GM20000 (cell line): ENCODE results near the gene OPTN.
A peak's percentile ranks its signal among the peaks of the same experiment; 100 is the strongest.

Source experiments
- DNase-seq: peaks from one replicate; pipeline ENCODE4 v3.0.0; 2012; ENCODE audit warnings: low spot score
- TF ChIP-seq, protein P1 (sequence below): IDR thresholded peaks from 2 replicates; pipeline ENCODE4 v1.5.1; 2012; ENCODE audit warnings: mild to moderate bottlenecking, control low read depth; ENCODE audit errors: extremely low read depth, missing control alignments

The OPTN gene

DNA sequence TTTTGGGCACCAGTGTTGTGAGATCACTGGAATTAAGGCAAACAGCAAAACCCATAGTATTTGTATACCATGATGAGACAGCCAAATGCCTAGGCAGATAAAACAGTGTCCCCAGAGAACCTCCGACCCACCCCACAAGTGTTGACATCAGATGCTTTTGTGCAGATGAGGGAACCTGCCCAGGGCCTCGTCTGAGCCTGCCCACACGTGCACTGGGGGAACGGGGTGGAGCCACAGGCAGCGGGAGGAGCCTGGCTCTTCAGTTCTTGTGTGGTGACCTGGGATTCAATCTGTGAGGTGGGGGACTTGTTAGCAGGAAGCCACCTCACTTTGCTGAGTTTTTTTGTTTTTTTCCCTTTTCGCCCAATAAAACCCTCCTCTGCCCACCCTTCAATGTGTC, 33.4 kb upstream of the OPTN start:
- DNase-seq = no peak
- TF ChIP-seq, protein P1, sequence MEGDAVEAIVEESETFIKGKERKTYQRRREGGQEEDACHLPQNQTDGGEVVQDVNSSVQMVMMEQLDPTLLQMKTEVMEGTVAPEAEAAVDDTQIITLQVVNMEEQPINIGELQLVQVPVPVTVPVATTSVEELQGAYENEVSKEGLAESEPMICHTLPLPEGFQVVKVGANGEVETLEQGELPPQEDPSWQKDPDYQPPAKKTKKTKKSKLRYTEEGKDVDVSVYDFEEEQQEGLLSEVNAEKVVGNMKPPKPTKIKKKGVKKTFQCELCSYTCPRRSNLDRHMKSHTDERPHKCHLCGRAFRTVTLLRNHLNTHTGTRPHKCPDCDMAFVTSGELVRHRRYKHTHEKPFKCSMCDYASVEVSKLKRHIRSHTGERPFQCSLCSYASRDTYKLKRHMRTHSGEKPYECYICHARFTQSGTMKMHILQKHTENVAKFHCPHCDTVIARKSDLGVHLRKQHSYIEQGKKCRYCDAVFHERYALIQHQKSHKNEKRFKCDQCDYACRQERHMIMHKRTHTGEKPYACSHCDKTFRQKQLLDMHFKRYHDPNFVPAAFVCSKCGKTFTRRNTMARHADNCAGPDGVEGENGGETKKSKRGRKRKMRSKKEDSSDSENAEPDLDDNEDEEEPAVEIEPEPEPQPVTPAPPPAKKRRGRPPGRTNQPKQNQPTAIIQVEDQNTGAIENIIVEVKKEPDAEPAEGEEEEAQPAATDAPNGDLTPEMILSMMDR = no peak

DNA sequence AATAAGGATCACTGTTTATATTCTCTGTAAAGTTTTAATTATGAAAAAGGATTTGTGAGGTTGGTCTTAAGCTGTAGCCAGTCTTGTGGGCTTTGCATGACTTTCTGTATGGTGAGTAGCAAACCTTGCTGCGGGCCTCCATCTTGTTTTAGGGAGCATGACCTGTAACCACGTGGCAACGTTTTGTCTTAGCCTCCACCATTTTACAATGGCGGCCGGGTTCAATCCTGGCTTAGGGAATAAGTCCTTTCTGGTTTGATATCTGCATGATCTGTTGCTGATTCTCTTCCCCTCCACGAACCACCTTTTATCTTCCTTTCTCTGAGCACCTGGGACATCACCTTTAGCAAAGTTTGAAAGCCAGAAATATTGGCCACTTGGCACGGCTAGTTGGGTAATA, 32.5 kb upstream of the OPTN start:
- DNase-seq = no peak
- TF ChIP-seq, protein P1 = no peak

DNA sequence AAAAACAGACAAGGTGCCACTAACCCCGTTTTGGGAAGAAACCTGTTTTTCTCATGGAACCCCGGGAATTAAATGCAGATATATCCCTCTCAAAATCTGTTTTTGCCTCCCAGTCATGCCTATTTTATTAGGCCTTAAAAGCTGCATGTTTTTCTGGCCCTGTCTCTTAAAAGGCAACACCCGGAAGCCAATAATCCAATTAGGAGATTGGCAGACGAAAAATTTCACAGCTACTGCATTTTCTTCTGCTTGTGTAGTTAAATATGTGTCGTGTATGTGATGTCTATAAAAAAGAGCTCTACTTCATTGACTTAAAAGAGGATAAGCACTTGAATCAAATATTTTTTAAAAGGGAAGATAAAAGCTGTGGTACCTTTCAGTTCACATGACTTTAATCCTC, 31.9 kb upstream of the OPTN start:
- TF ChIP-seq, protein P1 = no peak
- DNase-seq = no peak

DNA sequence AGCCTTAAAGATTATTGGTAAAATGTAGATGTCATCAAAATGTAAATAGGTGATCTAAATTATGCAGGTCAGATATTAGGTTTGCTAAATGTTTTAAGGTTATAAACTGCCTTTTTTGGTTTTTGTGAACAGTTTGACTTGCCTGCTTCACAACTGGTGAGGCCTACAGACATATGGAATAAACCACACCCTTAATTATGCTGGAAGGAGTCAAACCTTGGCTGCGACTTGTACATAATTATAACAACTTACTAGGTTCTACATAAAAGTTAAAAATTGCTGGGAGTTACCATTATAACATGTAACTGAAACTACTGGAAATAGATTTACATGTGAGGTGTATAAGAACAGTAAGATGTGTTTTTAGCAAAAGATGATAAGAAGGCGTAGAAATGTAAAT, 31.5 kb upstream of the OPTN start:
- DNase-seq = no peak
- TF ChIP-seq, protein P1 = no peak

DNA sequence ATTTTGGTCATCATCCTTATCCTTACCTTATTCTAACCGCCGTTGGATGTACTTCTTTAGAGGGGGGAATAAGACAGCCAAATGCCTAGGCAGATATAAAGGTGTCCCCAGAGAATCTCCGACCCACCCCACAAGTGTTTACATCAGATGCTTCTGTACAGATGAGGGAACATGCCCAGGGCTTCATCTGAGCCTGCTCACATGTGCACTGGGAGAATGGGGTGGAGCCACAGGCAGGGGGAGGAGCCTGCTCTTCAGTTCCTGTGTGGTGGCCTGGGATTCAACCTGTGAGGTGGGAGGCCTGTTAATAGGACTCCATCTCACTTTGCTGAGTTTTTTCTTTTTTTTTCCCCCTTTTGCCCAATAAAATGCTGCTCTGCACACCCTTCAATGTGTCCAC, 27.6 kb upstream of the OPTN start:
- DNase-seq = no peak
- TF ChIP-seq, protein P1 = no peak

DNA sequence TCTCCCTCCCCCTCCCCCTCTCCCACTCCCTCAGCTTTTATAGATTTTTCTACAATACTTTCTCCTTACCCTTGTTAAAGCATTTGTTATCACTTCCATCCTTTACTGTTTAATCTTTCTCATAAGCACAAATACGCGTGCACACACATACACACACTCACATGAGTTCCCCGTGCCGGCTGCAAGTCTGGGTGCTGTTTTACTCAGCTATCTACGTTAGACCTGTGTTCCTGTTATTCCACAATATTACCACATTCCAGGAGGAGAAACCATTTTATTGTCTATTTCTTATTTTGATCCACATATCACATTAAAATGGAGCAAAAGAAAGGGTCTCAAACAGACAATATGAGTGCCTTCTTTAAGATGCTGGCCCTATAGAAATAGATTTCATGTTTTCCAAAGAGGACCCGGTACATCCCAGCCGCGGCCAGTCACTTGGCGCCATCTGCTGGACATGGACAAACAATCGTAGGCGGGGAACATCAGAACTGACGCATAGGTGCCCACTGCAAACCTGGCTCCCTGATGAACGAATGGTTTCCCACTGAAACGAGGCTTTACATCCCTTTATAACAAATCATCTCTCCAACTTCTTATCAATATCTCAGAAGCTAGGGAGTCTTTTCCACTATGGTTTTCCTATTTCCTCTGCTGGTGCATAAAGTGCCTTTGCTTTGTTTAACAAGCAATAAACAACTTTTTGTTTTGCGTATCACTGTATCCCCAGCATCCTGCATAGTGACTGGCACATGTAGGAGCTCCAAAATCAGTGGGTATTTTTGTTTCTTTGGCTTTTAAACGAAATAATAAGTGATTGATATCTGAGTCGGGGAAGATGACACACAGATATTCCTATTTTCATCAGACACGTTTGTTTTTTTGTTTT, 25.2 kb upstream of the OPTN start:
- TF ChIP-seq, protein P1 = peak; percentile 69
- DNase-seq = peak; percentile 73

DNA sequence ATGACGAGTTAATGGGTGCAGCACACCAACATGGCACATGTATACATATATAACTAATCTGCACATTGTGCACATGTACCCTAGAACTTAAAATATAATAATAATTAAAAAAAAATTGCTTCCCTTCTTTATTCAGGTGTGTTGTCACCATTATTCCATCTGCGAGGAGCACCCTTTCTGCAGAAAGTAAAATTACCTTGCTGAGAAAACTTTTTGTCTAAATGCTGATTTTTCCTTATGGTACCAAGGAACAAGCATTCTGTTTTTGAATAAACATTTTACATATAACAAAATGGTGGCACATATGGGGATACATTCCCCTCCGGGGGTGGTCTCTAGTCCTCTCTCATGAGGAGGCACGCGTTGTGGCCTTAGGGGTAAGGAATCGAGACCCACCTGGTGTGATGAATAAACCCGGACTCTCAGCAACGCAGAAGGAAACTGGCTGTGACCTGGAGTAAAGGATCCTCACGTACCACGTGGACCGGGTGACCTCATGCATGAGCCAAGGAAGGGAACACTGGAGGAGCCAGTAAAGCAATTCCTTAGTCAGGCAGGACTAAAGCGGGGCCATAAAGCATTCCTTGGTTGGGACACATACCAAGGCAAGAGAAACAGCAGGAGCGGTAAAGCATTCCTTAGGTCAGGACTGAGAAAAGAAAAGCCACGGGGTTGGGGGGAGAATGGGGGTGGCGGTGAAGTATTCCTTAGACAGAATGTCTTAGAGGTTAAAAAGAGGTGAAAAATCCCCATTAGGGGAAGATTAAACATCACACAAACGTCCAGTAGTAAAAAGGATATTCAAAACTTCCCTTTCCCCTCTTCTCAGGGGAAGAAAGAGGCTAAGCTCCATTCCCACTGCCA, 20.8 kb upstream of the OPTN start:
- TF ChIP-seq, protein P1 = no peak
- no peak for DNase-seq
